Measurements from ENCODE around the gene CPNE4. TPM values are rescaled to one million over a fixed set of nuclear protein-coding genes. Genes with fewer than 3 reads are reported as not detected.

CPNE4 gene
- total RNA-seq, 1 experiment from 2014 or later = 0.41 TPM

- Mint-ChIP-seq H3K4me1 (ENCODE audit: low read depth, unreplicated experiment) (no peaks in the 10 kb centered on the region), H3K27me3 (ENCODE audit: insufficient read depth, unreplicated experiment) (peaks cover 13% of the 10 kb centered on the region), H3K27ac (ENCODE audit: unreplicated experiment) (no peak overlapping the region), H3K36me3 (ENCODE audit: insufficient read depth, unreplicated experiment) (no peaks in the 10 kb centered on the region), H3K9me3 (ENCODE audit: unreplicated experiment) (no peaks in the 10 kb centered on the region), H3K4me3 (ENCODE audit: unreplicated experiment) (no peak overlapping the region)
- H3K36me3 ChIP-seq (ENCODE audit: control insufficient read depth, insufficient read depth, low read length) = no peaks in the 10 kb centered on the region
- ChIA-PET CTCF (no interaction called here), POLR2A (no interaction called here)
- no peak overlapping the region for H3K4me3 ChIP-seq (ENCODE audit: low read depth, low read length)
- intact Hi-C loops (cut with micrococcal nuclease; ENCODE audit: unreplicated experiment) = no loop called here
- TF ChIP-seq CTCF (IDR thresholded peaks at IDR 0.05; ENCODE audit: insufficient read depth in 1 of 2, low read depth in 1 of 2, low read length in 1 of 2, severe bottlenecking in 1 of 2, unreplicated experiment in 1 of 2) = no peak
- no peak for DNase-seq
- BruUV-seq (replicated peaks) = no TSS peak
- no peaks in the 10 kb centered on the region for H3K9me3 ChIP-seq
- H3K27me3 ChIP-seq (replicated peaks; ENCODE audit: control insufficient read depth, insufficient read depth, low read length) = no peaks in the 10 kb centered on the region
- no peaks in the 10 kb centered on the region for H3K4me1 ChIP-seq
Observed at GRCh38 chr3:131750256-131750655, 284.6 kb downstream of the CPNE4 start.

- TF ChIP-seq CTCF (IDR thresholded peaks at IDR 0.05; ENCODE audit: insufficient read depth in 1 of 2, low read depth in 1 of 2, low read length in 1 of 2, severe bottlenecking in 1 of 2, unreplicated experiment in 1 of 2) = no peak
- no TSS peak for BruUV-seq (replicated peaks)
- H3K4me3 Mint-ChIP-seq (ENCODE audit: unreplicated experiment) = no peak overlapping the region
- H3K9me3 ChIP-seq = no peaks in the 10 kb centered on the region
- peaks cover 13% of the 10 kb centered on the region for H3K27me3 Mint-ChIP-seq (ENCODE audit: insufficient read depth, unreplicated experiment)
- H3K4me1 Mint-ChIP-seq (ENCODE audit: low read depth, unreplicated experiment) = no peaks in the 10 kb centered on the region
- no peaks in the 10 kb centered on the region for H3K9me3 Mint-ChIP-seq (ENCODE audit: unreplicated experiment)
- ChIA-PET POLR2A (no interaction called here), CTCF (no interaction called here)
- H3K36me3 ChIP-seq (ENCODE audit: control insufficient read depth, insufficient read depth, low read length) = no peaks in the 10 kb centered on the region
- intact Hi-C loops (cut with micrococcal nuclease; ENCODE audit: unreplicated experiment) = no loop called here
- no peaks in the 10 kb centered on the region for H3K27me3 ChIP-seq (replicated peaks; ENCODE audit: control insufficient read depth, insufficient read depth, low read length)
- H3K4me3 ChIP-seq (ENCODE audit: low read depth, low read length) = no peak overlapping the region
- H3K4me1 ChIP-seq = no peaks in the 10 kb centered on the region
- no peak overlapping the region for H3K27ac Mint-ChIP-seq (ENCODE audit: unreplicated experiment)
- no peak for DNase-seq
- no peaks in the 10 kb centered on the region for H3K36me3 Mint-ChIP-seq (ENCODE audit: insufficient read depth, unreplicated experiment)
Observed at GRCh38 chr3:131749826-131750225, 285.0 kb downstream of the CPNE4 start.

GRCh38 chr3:131747466-131747865 lies 287.3 kb downstream of the CPNE4 start:
- no peak overlapping the region for H3K4me3 Mint-ChIP-seq (ENCODE audit: unreplicated experiment)
- no TSS peak for BruUV-seq (replicated peaks)
- intact Hi-C loops (cut with micrococcal nuclease; ENCODE audit: unreplicated experiment) = no loop called here
- no peak for TF ChIP-seq CTCF (IDR thresholded peaks at IDR 0.05; ENCODE audit: insufficient read depth in 1 of 2, low read depth in 1 of 2, low read length in 1 of 2, severe bottlenecking in 1 of 2, unreplicated experiment in 1 of 2)
- Histone ChIP-seq H3K27me3 (replicated peaks; ENCODE audit: control insufficient read depth, insufficient read depth, low read length) (no peaks in the 10 kb centered on the region), H3K4me1 (no peaks in the 10 kb centered on the region), H3K9me3 (no peaks in the 10 kb centered on the region), H3K36me3 (ENCODE audit: control insufficient read depth, insufficient read depth, low read length) (no peaks in the 10 kb centered on the region), H3K4me3 (ENCODE audit: low read depth, low read length) (no peak overlapping the region)
- H3K9me3 Mint-ChIP-seq (ENCODE audit: unreplicated experiment) = no peaks in the 10 kb centered on the region
- H3K36me3 Mint-ChIP-seq (ENCODE audit: insufficient read depth, unreplicated experiment) = no peaks in the 10 kb centered on the region
- H3K27ac Mint-ChIP-seq (ENCODE audit: unreplicated experiment) = no peak overlapping the region
- DNase-seq = no peak
- POLR2A ChIA-PET = no interaction called here
- peaks cover 11% of the 10 kb centered on the region for H3K27me3 Mint-ChIP-seq (ENCODE audit: insufficient read depth, unreplicated experiment)
- CTCF ChIA-PET = no interaction called here
- no peaks in the 10 kb centered on the region for H3K4me1 Mint-ChIP-seq (ENCODE audit: low read depth, unreplicated experiment)
